ENCODE data around the gene MLLT3.

The MLLT3 gene

GRCh38 chr9:20509466-20509865 lies 112.8 kb downstream of the MLLT3 start:
- DNase-seq (ENCODE audit: low read depth), result no peak

- DNase-seq (ENCODE audit: low read depth), result no peak
Observed at GRCh38 chr9:20508242-20508641, 114.1 kb downstream of the MLLT3 start.

- DNase-seq (ENCODE audit: low read depth), result no peak
Observed at GRCh38 chr9:20507431-20507830, 114.9 kb downstream of the MLLT3 start.

GRCh38 chr9:20506099-20506900 lies 116.0 kb downstream of the MLLT3 start:
- DNase-seq (ENCODE audit: low read depth), result no peak

- DNase-seq (ENCODE audit: low read depth), result no peak
Observed at GRCh38 chr9:20505574-20505973, 116.7 kb downstream of the MLLT3 start.

GRCh38 chr9:20504930-20505329 lies 117.4 kb downstream of the MLLT3 start:
- DNase-seq (ENCODE audit: low read depth), result no peak

- DNase-seq (ENCODE audit: low read depth), result no peak
Observed at GRCh38 chr9:20500101-20500500, 122.2 kb downstream of the MLLT3 start.

- DNase-seq (ENCODE audit: low read depth), result no peak
Observed at GRCh38 chr9:20499013-20499412, 123.3 kb downstream of the MLLT3 start.

- no peak for DNase-seq (ENCODE audit: low read depth)
Observed at GRCh38 chr9:20496328-20496727, 126.0 kb downstream of the MLLT3 start.

- DNase-seq (ENCODE audit: low read depth), result no peak
Observed at GRCh38 chr9:20495098-20495497, 127.2 kb downstream of the MLLT3 start.

- DNase-seq (ENCODE audit: low read depth), result no peak
Observed at GRCh38 chr9:20494035-20494434, 128.3 kb downstream of the MLLT3 start.

- DNase-seq (ENCODE audit: low read depth), result no peak
Observed at GRCh38 chr9:20492772-20493171, 129.5 kb downstream of the MLLT3 start.

- no peak for DNase-seq (ENCODE audit: low read depth)
Observed at GRCh38 chr9:20491612-20492011, 130.7 kb downstream of the MLLT3 start.

- DNase-seq (ENCODE audit: low read depth), result no peak
Observed at GRCh38 chr9:20490246-20490834, 132.0 kb downstream of the MLLT3 start.

- no peak for DNase-seq (ENCODE audit: low read depth)
Observed at GRCh38 chr9:20488691-20489090, 133.6 kb downstream of the MLLT3 start.

GRCh38 chr9:20486552-20486951 lies 135.7 kb downstream of the MLLT3 start:
- no peak for DNase-seq (ENCODE audit: low read depth)

GRCh38 chr9:20481437-20481836 lies 140.9 kb downstream of the MLLT3 start:
- no peak for DNase-seq (ENCODE audit: low read depth)

GRCh38 chr9:20480249-20480648 lies 142.1 kb downstream of the MLLT3 start:
- DNase-seq (ENCODE audit: low read depth), result no peak

- no peak for DNase-seq (ENCODE audit: low read depth)
Observed at GRCh38 chr9:20479419-20480155, 142.7 kb downstream of the MLLT3 start.

GRCh38 chr9:20478786-20479185 lies 143.5 kb downstream of the MLLT3 start:
- DNase-seq (ENCODE audit: low read depth), result no peak

- DNase-seq (ENCODE audit: low read depth), result no peak
Observed at GRCh38 chr9:20477940-20478620, 144.2 kb downstream of the MLLT3 start.

- DNase-seq (ENCODE audit: low read depth), result no peak
Observed at GRCh38 chr9:20476912-20477521, 145.3 kb downstream of the MLLT3 start.
